NCI-H82 (cell line): Measurements from ENCODE around the gene ONECUT3.
"Not testable (repeated sequence)": the region's sequence is repeated elsewhere in the genome, so short reads cannot be mapped to it uniquely, and the experiment has no call there.

Experiments
- DNase-seq: peaks from one replicate; lab custom pipeline; 2025; lab: John Stamatoyannopoulos, UW

ONECUT3 gene

DNA sequence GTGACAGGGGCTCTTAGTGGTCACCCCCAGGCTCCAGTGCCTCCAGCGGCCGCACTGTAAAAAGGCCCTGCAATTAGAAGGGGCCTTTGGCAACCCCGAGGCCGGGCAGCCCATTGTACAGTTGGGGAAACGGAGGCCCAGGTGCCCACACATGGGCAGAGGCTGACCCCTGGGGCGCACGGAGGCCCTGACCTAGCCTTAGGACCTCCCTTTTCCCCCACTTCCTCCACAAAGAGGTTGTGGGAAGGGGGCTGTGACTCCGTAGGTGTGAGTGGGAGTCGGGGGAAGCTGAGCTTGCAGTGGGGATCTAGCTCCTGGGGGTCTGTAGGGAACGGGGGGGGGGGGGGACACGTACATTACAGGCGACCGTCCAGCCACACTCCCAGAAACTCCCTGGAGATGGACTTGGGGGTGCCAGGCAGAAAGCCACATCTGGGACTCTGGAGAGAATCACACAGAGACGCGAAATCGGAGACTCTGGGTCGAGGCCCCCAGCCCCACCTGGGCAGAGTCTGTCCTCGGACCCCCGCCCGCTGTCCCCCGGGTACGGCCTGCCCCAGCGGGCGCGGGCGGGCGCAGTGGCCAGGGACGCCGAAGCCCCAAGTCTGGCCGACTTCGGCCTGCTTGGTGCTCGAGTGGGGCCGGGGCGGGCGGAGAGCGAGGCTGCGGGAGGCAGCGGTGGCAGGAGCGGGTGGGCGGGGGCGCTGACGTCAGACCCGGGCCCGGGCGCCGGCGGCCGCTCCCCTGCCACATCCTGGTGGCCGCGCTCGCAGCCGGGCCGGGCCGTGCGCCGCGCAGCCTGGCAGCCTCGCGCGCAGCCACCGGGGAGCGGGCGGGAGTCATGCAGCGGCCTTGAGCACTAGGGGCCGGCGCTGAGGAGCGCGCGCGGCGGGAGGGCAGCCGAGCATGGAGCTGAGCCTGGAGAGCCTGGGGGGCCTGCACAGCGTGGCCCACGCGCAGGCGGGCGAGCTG lies at the start of gene ONECUT3:
ONECUT3 (plus strand) TSS at position 750 of the 972 bp plus-strand sequence; CDS start at position 907, 157 bp downstream.
- DNase-seq: no peak

DNA sequence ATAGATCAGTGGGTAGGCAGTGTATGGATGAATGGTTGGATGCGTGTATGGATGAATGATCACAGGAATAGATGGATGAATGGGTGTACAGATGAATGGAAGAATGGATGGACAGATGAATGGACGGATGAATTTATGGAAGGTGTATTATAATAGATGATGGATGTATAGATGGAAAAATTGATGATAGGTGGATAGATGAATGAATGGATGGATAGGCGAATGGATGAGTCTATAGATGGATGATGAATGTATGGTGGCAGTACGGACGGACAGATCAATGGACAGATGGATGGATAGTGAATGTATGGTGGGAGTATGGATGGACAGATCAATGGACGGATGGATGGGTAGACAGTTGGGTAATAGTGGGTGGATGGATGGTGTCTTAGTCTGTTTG lies 49.0 kb upstream of the ONECUT3 start:
- no peak for DNase-seq

DNA sequence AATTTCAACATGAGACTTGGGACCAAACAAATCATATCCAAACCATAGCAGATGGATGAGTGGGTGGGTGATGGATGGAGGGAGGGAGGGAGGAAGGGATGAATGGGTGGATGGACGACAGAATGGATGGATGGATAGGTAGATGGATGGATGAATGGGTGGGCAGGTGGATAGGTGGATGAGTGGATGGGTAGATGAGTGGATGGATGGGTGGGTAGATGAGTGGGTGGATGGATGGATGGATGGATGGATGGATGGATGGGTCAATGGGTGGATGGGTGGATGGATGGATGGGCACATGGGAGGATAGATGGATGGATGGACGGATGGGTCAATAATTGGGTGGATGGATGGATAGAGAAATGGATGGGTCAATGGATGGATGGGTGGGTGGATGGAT lies 47.9 kb upstream of the ONECUT3 start:
- DNase-seq: no peak

DNA sequence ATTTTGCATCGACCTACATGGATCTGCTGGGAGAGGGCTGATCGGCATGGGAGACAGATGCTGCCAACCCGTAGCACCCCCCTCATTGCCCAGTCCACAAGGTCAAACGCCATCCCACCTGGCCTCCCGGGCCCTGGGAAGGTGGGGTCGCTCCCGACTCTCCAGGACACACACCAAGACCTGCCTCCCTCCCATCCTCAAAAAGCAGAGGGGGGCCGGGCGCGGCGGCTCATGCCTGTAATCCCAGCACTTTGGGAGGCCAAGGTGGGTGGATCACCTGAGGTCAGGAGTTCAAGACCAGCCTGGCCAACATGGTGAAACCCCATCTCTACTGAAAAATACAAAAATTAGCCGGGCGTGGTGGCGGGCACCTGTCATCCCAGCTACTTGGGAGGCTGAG lies 46.7 kb upstream of the ONECUT3 start:
- DNase-seq: not testable (repeated sequence)

DNA sequence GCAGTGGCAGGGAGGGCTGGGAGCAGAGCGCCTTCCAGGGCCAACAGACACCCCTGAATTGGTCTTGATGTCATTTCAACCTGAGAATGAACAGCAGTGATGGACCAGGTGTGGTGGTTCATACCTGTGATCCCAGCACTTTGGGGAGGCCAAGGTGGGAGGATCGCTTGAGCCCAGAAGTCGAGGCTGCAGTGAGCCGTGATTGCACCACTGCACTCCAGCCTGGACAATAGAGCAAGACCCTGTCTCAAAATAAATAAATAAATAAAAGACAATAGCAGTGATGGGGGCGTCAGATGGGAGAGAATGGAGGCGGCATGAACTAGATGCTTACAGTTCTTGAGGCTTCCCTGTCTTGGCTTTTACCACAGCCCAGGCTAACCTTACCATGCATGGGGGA lies 46.1 kb upstream of the ONECUT3 start:
- no peak for DNase-seq

DNA sequence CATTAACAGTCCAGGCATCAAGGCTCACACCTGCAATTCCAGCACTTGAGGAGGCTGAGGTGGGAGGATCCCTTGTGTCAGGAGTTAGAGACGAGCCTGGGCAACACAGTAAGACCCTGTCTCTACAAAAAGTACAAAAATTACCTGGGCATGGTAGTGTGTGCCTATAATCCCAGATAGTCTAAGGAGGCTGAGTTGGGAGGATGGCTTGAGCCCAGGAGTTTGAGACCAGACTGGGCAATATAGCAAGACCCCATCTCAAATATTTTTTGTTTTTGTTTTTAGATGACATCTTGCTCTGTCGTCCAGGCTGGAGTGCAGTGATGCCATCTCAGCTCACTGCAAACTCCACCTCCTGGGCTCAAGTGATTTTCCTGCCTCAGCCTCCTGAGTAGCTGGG lies 40.1 kb upstream of the ONECUT3 start:
- DNase-seq: no peak

DNA sequence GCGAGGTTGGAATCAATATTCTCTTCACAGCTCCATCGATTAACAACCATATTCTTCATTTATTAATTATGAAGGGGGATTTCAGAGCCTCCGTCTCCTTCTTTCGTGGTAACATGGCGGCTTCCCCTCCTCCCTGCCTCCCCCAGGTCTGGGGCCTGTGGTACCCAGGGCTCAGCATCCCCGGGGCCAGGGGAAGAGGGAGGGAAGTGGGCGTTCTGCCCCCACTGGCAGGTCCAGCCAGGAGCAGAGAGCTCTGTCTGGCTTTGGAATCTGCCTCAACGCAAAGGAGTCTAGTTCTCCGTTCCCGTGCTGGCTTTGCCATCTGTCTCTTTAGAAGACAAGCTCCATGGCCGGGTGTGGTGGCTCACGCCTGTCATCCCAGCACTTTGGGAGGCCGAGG lies 37.8 kb upstream of the ONECUT3 start:
- DNase-seq: peak; percentile 39

DNA sequence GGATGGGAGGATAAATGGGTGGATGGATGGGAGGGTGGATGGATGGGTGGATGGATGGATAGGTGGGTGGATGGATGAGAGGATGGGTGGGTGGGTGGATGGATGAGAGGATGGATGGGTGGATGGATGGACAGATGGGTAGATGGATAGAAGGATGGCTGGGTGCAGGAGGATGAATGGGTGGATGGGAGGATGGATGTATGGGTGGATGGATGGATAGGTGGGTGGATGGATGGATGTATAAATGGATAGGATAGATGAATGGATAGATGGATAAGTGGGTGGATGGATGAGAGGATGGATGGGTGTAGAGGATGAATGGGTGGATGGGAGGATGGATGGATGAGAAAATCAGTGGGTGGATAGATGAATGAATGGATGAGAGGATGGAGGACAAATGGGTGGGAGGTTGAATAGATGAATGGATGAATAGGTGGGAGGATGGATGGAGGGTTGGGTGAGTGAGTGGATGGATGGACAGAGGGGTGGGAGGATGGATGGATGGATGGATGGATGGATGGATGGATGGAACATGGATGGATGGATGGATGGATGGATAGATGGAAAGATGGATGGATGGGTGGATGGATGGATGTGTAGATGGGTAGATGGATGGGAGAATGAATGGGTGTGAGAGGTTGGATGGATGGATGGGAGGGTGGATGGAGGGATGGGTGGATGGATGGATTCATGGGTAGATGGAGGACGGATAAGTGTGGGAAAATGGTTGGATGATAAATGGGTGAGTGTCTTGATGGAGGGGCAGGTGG lies 35.9 kb upstream of the ONECUT3 start:
- DNase-seq: no peak

DNA sequence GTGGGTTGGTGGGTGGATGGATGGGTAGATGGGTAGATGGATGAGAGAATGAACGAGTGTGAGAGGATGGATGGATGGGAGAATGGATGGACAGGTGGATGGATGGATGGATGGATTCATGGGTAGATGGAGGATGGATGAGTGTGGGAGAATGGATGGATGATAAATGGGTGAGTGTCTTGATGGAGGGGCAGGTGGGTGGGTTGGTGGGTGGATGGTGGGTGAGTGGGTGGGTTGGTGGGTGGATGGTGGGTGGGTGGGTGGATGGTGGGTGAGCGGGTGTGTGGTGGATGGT lies 35.4 kb upstream of the ONECUT3 start:
- no peak for DNase-seq

DNA sequence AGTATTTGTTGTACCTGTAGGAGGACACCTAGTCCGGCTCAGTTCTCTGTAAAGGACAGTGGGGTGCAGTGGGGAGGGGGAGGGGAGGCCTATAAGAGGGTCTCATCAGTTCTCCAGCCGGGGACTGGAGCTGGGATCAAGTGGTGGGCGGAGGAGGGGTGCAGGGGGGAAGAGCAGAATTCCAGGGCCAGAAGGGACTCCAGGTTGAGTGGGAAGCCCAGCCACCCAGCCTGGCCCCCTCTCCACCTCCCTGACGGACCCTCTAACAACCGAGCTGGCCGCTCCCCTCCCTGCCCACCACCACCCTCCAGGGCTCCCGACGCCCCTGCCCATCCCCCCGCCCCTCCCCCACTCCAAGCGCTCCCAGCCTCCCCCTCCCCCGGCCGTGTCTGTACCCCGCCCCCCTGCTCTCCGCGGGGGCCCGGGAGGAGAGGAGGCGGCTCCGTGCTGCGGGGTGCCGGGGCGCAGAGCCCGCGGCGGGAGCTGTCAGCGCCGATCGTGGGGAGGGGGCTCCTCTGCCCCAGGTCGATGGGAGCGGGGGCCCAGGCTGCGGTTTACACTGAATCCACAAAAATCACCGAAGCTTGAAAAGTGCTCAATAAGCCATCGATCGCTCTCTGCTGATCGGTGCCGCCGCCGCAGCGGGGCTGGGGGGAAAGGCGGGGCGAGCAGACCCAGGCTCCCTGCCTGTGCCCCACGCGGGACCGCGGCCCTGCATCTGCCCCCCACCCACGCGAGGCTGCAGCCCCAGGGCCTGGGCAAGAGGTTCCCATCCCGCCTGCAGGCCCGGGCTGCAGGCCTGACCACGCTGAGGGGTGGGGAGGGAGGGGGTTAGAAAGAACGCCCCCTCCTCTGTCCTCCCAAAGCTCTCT lies 34.6 kb upstream of the ONECUT3 start:
- DNase-seq: no peak

DNA sequence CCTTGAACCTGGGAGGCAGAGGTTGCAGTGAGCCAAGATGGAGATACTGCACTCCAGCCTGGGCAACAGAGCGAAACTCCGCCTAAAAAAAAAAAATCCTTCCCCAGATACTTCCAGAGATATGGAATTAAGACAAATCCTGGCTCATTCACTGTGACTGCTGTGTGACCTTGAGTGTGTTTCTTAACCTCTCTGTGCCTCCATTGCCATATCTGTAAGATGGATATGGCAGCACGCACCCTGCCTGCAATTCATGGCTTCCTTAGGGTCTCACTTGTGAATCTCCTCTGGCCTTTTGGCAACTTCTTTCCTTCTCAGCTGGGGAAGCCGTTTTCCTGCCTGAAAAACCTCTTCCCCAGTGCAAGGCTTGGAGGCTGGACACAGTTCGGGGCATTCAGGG lies 33.8 kb upstream of the ONECUT3 start:
- DNase-seq: no peak

DNA sequence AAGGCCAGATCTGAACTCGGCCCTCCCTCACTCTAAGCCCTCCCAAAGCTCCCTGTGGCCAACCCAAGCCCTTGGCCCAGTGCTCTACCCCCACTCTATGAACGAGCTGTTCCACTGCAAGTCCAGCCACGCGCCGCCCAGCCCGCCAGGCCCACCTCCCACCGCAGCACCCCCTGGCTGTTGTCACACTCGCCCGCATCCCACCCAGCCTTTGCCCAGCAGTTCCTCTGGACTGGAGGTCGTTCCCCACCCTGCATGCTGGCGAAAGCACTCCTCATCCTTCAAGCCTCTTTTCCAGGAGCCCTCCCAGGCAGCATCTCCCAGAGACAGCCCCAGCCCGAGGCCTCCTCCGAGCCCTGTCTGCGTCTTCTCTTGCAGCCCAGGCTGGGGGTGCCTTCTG lies 33.1 kb upstream of the ONECUT3 start:
- no peak for DNase-seq

DNA sequence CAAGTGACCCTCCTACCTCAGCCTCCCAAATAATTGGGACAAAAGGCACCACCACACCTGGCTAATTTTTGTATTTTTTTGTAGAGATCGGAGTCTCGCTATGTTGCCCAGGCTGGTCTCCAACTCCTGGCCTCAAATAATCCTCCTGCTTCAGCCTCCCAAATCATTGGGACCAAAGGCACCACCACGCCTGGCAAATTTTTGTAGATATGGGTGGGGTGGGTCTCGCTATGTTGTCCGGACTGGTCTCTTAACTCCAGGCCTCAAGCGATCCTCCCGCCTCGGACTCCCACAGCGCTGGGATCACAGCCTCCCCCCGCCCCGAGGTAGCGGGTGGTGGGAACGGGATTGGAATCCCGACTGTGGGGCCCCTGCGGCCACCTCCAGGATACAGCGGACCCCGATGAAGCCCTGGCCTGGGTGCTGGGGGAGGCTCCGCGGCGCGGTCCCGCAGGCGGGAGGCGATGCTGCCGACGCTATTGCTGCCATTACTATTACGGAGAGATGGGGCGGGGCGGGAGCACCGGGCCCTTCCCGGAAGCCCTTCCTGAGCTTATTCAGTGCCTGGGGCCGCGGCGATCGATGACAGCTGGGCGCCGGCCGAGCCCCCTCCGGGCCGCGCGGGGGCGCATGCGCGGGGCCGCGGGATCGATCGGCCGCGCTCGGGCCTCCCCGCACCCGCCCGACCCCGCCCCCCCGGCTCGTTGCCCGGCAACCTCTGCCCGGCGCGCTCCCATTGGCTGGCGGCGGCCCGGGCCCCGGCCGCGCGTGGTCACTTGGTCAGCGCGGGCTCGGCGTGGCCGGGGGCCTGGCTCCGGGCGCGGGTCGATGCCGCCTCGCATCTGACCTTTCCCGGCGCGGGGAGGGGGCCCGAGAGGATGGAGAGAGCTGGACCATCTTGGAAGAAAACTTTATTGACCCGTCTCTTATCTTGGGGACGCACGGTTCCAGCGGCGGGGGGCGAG lies 27.9 kb upstream of the ONECUT3 start:
- DNase-seq: peak; percentile 84

DNA sequence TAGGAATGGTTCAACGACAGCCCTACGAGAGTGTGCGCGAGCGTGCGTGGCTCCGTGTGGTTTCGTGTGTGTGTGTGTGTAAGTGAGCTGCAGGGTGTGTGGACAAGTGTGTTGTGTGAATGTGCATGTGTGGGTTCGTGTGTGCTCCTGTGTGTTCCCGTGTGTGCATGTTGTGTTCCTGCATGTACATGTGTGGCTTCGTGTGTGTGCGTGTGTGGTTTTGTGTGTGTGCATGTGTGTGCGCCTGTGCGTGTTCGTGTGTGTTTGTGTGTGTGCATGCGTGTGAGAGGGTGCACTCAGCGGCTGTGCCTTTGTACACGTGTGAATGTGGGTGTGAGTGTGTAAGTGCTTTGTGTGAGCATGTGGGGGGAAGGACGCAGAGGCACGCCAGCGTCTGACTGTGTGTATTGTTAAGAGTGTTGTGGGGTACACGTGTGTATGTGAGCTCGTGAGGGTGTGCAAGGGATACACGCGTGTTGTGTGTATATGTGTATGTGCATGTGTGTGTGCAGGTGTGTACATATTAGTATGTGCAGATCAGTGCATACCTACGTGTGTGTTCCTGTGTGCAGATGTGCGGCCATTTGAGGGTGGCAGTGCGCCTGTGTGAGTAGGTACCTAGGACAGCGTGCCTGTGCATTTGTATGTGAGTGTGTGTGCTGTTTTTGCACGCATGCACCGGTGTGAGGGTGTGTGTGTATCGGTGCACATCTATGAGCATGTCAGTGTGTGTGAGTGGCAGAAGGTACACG lies 24.3 kb upstream of the ONECUT3 start:
- DNase-seq: no peak

DNA sequence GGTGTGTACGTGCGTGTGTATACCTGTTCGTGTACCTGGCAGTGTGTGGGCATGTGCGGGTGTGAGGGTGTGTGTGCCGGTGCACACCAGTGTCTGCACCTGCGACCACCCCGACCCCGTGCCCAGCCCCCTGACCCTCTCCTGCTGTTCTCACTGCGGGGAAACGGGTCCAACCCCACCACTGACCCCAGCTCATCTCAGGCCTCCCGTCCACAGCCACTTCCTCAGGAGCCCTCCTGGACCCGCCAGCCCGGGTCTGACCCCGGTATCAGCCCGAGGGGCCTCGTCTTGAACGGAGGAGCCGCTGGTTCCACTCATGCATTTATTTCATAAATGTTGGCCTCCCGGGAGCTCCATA lies 23.8 kb upstream of the ONECUT3 start:
- no peak for DNase-seq

DNA sequence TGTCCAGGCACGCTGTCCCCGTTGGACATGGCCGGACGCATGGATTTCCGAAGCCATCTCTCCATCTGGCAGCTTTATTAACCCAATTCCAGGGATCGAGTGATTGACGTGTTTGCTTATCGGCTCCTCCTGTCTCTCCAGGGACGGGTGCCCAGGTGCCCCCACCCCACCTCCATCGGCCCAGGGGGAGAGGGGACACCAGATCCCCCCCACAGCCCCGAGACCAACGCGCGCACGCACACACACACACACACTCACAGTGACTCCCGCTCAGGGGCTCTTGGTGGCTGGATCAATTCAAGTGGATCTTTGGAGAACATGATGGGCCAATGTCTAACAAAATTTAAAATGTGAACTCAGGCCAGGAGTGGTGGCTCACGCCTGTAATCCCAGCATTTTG lies 23.1 kb upstream of the ONECUT3 start:
- DNase-seq: no peak

DNA sequence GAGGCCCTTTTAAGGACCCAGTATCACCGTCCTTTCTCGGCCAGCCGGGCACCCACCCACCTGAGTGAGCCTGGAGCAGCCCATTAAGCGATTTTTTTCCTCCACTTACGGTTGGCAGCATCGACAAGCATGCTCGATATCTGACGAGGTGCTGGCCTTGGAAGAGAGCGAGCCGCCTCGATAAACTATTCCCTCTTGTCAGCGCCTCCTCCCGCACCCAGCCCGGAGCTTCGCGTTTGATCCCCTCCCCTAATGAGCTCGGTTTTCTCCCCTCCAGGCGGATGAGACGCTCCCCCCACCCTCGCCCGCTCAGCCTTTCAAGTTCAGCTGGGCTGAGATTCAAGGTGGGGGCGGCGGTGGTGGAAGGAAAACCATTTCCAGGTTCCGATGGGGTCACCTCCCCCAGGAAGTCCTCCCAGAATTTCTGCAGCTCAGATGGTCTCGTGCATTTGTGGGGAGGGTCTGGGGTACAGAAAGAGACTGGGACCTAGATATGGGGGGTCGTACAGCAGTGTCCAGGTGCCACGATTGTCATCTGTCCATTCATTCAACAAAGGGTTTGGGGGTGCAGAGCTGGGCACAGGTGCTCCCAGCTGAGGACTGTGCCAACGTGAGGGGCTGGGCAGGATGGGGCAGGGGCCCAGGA lies 18.9 kb upstream of the ONECUT3 start:
- no peak for DNase-seq

DNA sequence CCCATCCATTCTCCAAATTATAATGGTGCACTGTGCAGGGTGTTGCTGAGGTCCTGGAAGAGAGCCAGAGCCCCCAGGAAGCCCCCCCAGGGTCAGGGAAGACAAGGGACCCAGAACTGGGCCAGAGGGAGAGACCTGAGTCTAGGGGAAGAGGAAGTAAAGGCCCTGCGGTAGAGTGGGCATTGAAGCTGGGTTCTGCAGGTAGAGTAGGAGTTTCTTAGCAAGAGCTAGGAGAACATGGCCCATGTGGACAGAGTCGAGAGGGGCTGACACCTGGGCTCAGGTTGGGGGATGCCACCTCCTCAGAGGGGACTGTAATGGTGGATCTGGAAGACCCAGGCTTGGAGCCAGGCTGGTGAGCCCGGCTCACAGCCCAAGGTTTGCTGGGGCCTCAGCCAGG lies 17.0 kb upstream of the ONECUT3 start:
- DNase-seq: no peak

DNA sequence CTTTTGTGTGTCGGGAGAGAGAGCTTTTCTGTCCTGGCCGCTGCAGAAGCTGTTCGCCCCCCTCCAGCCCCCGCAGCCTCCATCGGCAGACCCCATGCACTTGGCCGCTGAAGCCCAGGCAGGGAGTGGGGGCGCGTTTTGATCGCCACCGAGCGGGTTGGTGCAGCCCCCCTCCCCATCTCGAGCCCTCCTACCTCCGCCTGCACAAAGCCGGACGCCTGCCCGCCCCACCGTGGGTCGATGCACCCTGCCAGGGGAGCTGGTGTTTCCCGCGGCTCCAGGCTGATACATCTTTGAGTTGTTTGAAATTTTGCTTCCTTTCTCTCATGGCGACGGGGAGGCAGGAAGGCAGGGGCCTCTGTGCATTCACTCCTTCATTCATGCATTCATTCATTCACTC lies 16.4 kb upstream of the ONECUT3 start:
- DNase-seq: no peak
